DLD1 (cell line): Measurements from ENCODE around the gene PTPRJ.

Experiments
- in situ Hi-C: cut with HindIII; loops from 2 replicates; pipeline ENCODE4 v1.10.0; 2017; ENCODE audit warnings: low sequenced_read_pairs

PTPRJ gene

GRCh38 chr11:47992959-47993820 lies 12.8 kb downstream of the PTPRJ start:
- in situ Hi-C loops, result no loop called here

- in situ Hi-C loops, result no loop called here
Observed at GRCh38 chr11:47994417-47994816, 14.1 kb downstream of the PTPRJ start.

GRCh38 chr11:47995360-47995769 lies 15.0 kb downstream of the PTPRJ start:
- in situ Hi-C loops, result no loop called here

DNA sequence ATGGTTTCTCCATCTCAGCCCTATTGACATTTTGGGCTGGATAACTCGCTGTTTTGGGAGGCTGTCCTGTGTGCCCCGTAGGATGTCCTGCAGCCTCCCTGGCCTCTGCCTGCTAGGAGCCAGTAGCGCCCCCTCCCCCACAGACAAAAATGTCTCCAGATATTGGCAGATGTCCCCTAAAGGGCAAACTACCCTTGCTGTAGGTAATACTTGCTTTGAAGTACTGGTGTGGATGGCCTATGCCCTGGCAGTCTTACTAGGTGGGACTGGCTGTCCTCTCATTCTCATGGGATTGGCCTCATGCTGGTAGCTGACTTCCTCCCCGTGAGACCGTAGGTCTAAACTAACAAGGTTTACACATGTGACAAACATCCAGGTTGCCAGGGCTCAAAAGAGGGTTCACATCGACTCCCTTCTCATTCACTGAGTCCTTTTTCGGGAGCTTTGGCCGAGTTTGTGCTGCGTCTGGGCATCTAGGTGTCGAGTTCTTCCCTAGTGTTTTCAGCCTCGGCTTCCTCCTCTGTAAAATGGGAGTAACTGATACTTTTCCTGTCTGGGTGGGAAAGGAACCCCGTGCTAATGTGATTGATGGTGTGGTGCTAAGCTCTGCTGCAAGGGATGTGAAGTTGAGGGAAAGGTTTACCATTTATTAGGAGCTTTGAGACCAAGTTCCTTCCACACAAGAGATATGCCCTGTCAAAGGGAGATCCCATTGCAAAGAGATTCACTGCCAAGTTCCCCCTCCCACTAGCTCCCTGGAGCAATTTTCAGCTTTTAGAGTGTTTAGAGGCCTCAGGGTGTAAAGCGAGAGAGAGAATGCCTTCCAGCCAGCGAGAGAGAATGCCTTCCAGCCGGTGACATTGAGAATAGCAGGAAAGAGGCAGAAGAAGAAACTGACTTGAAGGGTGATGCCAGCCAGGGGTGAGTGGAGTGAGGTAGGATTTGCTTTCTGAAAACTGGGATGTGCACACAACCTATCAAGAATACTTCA lies 17.0 kb downstream of the PTPRJ start:
- in situ Hi-C loops, result no loop called here

DNA sequence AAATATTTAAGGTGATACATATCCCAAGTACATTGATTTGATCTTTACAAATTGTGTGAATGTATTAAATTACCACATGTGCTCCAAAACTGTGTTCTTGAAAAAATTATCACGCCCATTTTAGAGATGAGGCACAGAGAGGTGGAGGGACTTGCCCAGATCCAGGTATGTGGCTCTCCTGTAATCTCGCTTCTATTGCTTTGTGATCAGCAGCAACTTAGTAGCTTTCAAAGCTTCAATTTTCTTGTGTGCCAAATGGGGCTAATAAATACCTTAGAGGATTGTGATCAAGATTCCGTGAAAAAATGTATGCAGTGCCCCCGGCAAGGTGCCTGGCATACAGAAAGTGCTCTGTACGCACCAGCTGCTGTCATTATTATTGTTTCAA lies 18.0 kb downstream of the PTPRJ start:
- in situ Hi-C loops, result no loop called here

- in situ Hi-C loops, result no loop called here
Observed at GRCh38 chr11:47998733-47999359, 18.5 kb downstream of the PTPRJ start.

DNA sequence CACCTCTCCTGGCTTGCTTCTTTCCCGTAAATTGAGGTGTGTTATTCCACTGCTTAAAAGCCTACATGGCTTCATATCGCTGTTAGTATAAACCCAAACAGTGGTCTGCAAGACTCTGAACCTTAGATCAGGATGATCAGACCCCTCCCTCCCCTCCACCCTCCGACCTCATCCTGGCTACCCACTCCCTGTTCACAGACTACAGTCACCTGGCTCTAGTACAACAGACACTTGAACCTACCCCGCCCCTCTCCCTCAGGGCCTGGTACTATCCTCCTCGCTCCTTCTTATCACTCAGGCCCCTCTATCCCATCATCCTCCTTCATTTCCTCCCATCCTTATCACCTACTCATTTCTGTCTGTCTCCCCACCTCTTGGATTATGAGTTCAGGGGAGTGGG lies 20.1 kb downstream of the PTPRJ start:
- in situ Hi-C loops, result no loop called here

- in situ Hi-C loops, result no loop called here
Observed at GRCh38 chr11:48001438-48002021, 21.2 kb downstream of the PTPRJ start.

GRCh38 chr11:48002561-48002960 lies 22.2 kb downstream of the PTPRJ start:
- in situ Hi-C loops, result no loop called here

GRCh38 chr11:48003926-48004325 lies 23.6 kb downstream of the PTPRJ start:
- in situ Hi-C loops, result no loop called here

GRCh38 chr11:48004456-48004855 lies 24.1 kb downstream of the PTPRJ start:
- in situ Hi-C loops, result no loop called here

DNA sequence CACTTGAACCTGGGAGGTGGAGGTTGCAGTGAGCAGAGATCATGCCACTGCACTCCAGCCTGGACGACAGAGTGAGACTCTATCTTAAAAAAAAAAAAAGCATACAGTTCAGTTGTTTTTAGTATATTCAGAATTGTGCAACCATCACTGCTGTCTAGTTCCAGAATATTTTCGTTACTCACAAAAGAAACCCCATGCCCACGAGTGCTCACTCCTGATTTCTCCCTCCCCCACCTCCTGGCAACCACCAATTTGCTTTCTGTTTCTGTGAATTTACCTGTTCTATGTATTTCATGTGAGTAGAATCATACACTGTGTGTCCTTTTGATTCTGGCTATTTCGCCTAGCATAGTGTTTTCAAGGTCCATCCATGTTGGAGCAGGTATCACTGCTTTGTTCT lies 24.8 kb downstream of the PTPRJ start:
- in situ Hi-C loops, result no loop called here

- in situ Hi-C loops, result no loop called here
Observed at GRCh38 chr11:48005831-48006270, 25.5 kb downstream of the PTPRJ start.

GRCh38 chr11:48006301-48006992 lies 26.1 kb downstream of the PTPRJ start:
- in situ Hi-C loops, result no loop called here

- in situ Hi-C loops, result no loop called here
Observed at GRCh38 chr11:48007677-48008076, 27.3 kb downstream of the PTPRJ start.

- in situ Hi-C loops, result no loop called here
Observed at GRCh38 chr11:48008951-48009270, 28.6 kb downstream of the PTPRJ start.

DNA sequence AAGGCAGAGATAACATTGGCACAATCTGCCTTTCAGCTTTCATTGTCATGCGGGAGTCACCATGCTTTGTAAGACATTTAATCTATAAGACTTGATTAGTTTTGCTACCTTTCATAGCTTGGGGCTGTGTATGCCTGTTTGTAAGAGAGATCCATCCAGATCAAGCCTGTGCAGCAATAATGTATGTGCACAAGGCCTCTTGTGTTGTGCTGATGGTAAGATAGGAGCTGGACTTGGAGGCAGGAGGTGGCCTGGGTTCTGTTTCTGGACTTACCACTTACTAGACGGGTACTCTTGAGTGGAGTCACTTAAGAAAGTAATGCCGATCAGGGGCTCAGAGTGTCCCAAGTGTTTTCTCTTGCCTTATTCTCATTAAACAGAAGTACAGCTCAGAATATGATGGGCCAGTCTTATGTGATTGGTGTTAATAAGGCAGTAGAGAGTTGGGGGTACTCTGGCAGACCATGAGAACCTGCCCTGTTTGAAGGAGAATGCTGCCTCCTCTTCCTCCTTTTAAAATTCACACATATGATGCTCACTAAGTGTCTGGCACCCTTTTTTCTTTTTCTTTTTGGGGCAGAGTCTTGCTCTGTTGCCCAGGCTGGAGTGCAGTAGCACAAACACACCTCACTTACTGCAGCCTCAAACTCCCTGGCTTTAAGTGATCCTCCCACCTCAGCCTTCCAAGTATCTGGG lies 30.9 kb downstream of the PTPRJ start:
- in situ Hi-C loops, result no loop called here

DNA sequence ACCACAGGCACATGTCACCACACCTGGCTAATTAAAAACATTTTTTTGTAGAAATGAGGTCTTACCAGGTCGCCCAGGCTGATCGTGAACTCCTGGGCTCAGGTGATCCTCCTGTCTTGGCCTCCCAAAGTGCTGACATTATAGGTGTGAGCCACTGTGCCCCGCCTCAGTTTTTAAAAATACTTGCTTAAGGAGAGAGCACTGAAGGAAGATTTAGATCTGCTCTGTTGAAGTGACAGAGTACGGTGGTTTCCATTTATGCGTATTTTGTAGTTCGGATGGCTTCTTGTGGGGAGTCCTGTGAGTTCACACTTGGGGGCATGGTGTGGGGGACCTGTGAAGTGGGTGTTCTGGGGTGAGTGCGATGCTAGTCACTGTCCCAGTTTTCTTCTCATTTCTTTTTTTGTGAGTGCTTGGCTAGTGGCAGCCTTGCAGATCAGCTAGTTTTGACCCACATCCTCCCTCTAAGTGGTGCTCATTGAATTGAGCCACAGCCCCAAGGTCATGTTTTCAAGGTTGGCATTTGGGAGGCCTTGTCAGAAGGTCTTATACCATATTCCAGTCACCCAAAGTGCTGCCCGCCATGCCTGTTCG lies 31.5 kb downstream of the PTPRJ start:
- in situ Hi-C loops, result no loop called here

DNA sequence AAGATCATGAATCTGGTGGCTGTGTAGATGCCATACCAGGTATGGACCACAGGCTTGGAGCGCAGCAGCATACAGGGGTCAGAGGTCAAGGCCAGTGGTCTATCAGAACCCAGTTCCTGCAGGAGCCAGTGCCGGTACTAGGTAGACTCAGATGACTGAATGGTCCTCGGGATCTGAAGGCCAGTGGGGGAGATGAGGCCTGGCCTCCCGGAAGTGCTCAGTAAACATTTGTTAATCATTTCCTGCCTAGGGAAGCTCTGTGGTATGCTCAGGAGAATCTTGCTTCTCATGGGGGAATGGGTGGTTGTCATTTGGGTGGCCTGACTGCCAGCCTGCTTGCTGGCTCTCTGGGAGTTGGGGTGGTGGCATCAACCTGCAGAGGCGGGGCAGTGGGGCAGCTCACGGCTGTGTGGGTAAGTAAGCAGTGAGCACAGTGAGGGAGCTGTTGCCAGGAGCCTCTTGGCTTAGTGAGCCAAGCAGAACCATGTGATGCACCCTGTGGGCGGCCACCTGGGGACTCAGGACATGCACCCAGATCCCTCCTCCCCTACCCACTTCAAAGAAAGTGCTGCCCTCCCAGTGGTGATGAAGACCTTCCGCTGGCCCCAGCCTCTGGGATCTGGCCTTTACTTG lies 33.0 kb downstream of the PTPRJ start:
- in situ Hi-C loops, result no loop called here
